Heart left ventricle (tissue), 16 donors: ENCODE measurements around the gene MALL. TPM values are rescaled to one million over a fixed set of nuclear protein-coding genes. Genes with fewer than 3 reads are reported as not detected.
A peak's percentile ranks its signal among the peaks of the same experiment; 100 is the strongest.
"Not testable (repeated sequence)": the region's sequence is repeated elsewhere in the genome, so short reads cannot be mapped to it uniquely, and the experiment has no call there.

ENCODE experiments used
- ATAC-seq, 4 donors: fragments of 200-7000 bp; cut with Tn5 transposase; one replicate each; pipeline ENCODE4 v1.9.1; 2020 to 2022; ENCODE audit warnings: moderate library complexity in 4 of 4, mild to moderate bottlenecking in 3 of 4, moderate number of reproducible peaks in 1 of 4
- DNase-seq, 5 donors: peaks; one replicate each; pipeline ENCODE4 v3.0.0-alpha.2; 2020
- H3K27ac ChIP-seq, 12 donors: fragments of 200-600 bp; sonication (generic) in 4 of 12; one replicate each; pipeline versions ENCODE4 v1.5.0 to v1.8.0; 2016 to 2022; ENCODE audit warnings: mild to moderate bottlenecking in 2 of 12
- H3K27me3 ChIP-seq, 9 donors: fragments of 200-600 bp; sonication (generic) in 2 of 9; one replicate each; pipeline versions ENCODE4 v1.5.1 to v1.8.0; 2016 to 2022; ENCODE audit warnings: mild to moderate bottlenecking in 3 of 9
- H3K36me3 ChIP-seq, 9 donors: fragments of 200-600 bp; sonication (generic) in 2 of 9; one replicate each; pipeline versions ENCODE4 v1.5.0 to v1.8.0; 2018 to 2022; ENCODE audit warnings: mild to moderate bottlenecking in 2 of 9
- H3K4me1 ChIP-seq, 12 donors: fragments of 200-600 bp; sonication (generic) in 4 of 12; one replicate each; pipeline versions ENCODE4 v1.5.0 to v1.8.0; 2016 to 2022; ENCODE audit warnings: mild to moderate bottlenecking in 3 of 12
- H3K4me3 ChIP-seq, 12 donors: fragments of 200-600 bp; sonication (generic) in 4 of 12; one replicate each; pipeline versions ENCODE4 v1.5.0 to v1.8.0; 2017 to 2022; ENCODE audit warnings: mild to moderate bottlenecking in 9 of 12, moderate library complexity in 4 of 12
- H3K9me3 ChIP-seq, 12 donors: fragments of 200-600 bp; sonication (generic) in 4 of 12; one replicate each; pipeline versions ENCODE4 v1.5.0 to v1.8.0; 2016 to 2022; ENCODE audit warnings: mild to moderate bottlenecking in 1 of 12
- POLR2A ChIP-seq, 2 donors: fragments of 450-650 bp; IDR thresholded peaks; one replicate each; pipeline ENCODE4 v1.6.1; 2017; ENCODE audit warnings: antibody characterized with exemption in 2 of 2, mild to moderate bottlenecking in 2 of 2, moderate library complexity in 2 of 2
- WGBS, 4 donors: extraction: QIAGEN DNeasy Blood & Tissue Kit in 2 of 4; methylation state at CpG; one replicate each; pipeline versions ENCODE4 v1.1.5 to v1.1.7; 2013 to 2018; 5-methylcytosine and 5-hydroxymethylcytosine counted together
- intact Hi-C, 10 donors: fragments of 100-400 bp; cut with DNase I; formaldehyde crosslinking; loops; one replicate each; pipeline versions ENCODE4 v1.11.1 to v1.14.2; 2022
- long read RNA-seq, 3 donors: library from polyadenylated mRNA; unstranded; transcript quantifications; one replicate each; pipeline ENCODE4 v2.0.0, GENCODE V29; 2020 to 2021
- polyA plus RNA-seq, 2 donors: library from polyadenylated mRNA; stranded (reverse); fragments of 200-250 nt; gene quantifications; one replicate each; pipeline ENCODE4 v1.2.3, GENCODE V29; 2013
- total RNA-seq, 9 donors: library from RNA; depleted of rRNA in 2 of 9; stranded (reverse); fragments of >200 nt in 2 of 9; fragmentation: NEBNext Ultra II Directional in 3 of 9; extraction: Animal tissue kit (Norgen Biotek cat#: 25700) in 3 of 9; gene quantifications; one replicate each; pipeline versions ENCODE4 v1.1.0 to v1.2.4, GENCODE V29; 2016 to 2023
- TF ChIP-seq, protein P1 (sequence below), 12 donors: fragments of 200-600 bp; sonication (generic) in 4 of 12; IDR thresholded peaks; one replicate each; pipeline versions ENCODE4 v1.5.0 to v1.8.0; 2018 to 2022; ENCODE audit warnings: antibody characterized with exemption in 12 of 12, mild to moderate bottlenecking in 5 of 12
- donor health status: ischemic (EF 13 %, LVEDD 7.1; RV severe dilation, severe dysfunction).
- donor health status: healthy with polysubstance abuse.
- donor health status: DM: no; HTN: yes; CAD: no.
- donor health status: DM: no; HTN: no; CAD: no.
- donor health status: ischemic (EF 25% LVEDD 6.9; RV normal size, moderate dysfunction).
- donor health status: ischemic (EF 25% LVEDD 5.7; RV mildly dilated, moderate dysfunction).
- donor health status: healthy.
- donor health status: DM: yes; HTN: yes; CAD: no.
- donor health status: ischemic (EF 35%, LVEDD 5.7; RV mildly dilated, moderate dysfunction).
- donor health status: nonischemic (EF 11% LVEDD 7.7; RV severe dilation, severe dysfunction).
- donor health status: DM: yes; HTN: yes; CAD: no.
- donor health status: PGD.
- donor health status: ischemic (EF 29% LVEDD 5.4; RV normal size, mild dysfunction).
- donor health status: nonischemic (EF 23%, LVEDD 6.1; RV moderate dilation, normal function).

The MALL gene
- total RNA-seq (10 to 100 TPM in 8 of 9 donors, 1 to 10 TPM in 1; 8.0 to 36.7 (median 16.5) TPM), polyA plus RNA-seq (10 to 100 TPM in 1 of 2 donors, 1 to 10 TPM in 1; 6.9 to 13.6 TPM)
- long read RNA-seq, donor 1, transcript MALL-201 (4 exons, 3,061 nt): major isoform, 11 of 16 reads
- long read RNA-seq, donor 1, partial matches to known transcripts: 0 of 16 reads
- long read RNA-seq, donor 1, other reads (novel, unspliced or antisense): 4 of 16 reads
- long read RNA-seq, donor 2, transcript MALL-201 (4 exons, 3,061 nt): major isoform, 164 of 189 reads
- long read RNA-seq, donor 2, partial matches to known transcripts: 8 of 189 reads
- long read RNA-seq, donor 2, other reads (novel, unspliced or antisense): 15 of 189 reads
- long read RNA-seq, donor 3, transcript MALL-201 (4 exons, 3,061 nt): major isoform, 7 of 8 reads
- long read RNA-seq, donor 3, partial matches to known transcripts: 1 of 8 reads
- long read RNA-seq, donor 3, other reads (novel, unspliced or antisense): 0 of 8 reads

DNA sequence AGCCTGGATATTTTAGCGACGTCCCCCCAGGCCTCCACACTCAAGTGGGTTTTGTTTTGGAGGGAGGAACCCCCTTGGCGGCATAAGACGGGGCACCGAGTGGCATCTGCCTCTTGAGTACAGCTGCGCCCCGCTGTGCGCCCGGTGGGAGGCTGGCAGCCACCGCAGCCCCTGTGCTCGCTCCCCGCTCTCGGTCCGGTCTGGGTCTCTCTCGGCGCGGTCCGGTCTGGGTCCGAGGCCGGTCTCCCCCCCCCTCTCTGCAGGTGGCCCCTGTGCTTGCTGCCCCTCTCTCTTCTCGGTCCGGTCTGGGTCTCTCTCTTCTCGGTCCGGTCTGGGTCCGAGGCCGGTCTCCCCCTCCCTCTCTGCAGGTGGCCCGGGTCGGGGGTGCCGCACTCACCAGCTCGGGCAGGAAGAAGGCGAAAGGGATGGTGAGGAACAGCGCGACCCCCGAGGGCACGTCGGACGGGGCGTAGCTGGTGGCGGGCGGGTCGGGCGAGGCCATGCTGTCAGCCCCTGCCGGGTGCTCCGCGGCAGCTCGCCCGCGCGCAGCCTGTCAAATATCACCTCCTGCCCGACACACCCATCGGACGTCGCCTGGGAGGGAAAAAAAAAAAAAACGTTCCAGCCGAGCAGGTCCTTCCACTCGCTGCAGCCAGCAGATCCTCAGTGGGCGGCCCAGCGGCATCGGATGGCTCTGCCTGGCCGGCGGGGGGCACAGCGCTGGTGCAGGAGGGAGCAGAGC is at the start of gene MALL:
TSS of gene MALL (minus strand) at position 532 of the 742 bp plus-strand sequence. CDS start at position 502, 30 bp downstream.
- peaks cover 0 to 27% (median 17%) of the 10 kb centered on the region in 9 donors for H3K27me3 ChIP-seq
- TF ChIP-seq, protein P1, sequence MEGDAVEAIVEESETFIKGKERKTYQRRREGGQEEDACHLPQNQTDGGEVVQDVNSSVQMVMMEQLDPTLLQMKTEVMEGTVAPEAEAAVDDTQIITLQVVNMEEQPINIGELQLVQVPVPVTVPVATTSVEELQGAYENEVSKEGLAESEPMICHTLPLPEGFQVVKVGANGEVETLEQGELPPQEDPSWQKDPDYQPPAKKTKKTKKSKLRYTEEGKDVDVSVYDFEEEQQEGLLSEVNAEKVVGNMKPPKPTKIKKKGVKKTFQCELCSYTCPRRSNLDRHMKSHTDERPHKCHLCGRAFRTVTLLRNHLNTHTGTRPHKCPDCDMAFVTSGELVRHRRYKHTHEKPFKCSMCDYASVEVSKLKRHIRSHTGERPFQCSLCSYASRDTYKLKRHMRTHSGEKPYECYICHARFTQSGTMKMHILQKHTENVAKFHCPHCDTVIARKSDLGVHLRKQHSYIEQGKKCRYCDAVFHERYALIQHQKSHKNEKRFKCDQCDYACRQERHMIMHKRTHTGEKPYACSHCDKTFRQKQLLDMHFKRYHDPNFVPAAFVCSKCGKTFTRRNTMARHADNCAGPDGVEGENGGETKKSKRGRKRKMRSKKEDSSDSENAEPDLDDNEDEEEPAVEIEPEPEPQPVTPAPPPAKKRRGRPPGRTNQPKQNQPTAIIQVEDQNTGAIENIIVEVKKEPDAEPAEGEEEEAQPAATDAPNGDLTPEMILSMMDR (IDR thresholded peaks at IDR 0.05): no peak
- peak in 1 of 2 donors; percentile 51 for TF ChIP-seq POLR2A (IDR thresholded peaks at IDR 0.05)
- DNase-seq (peak in 2 of 5 donors; percentile 59 to 65), ATAC-seq (peak; percentile 43 to 78 (median 72))
- H3K9me3 ChIP-seq: peaks cover 0 to 4% (median 0%) of the 10 kb centered on the region in 12 donors
- WGBS, 4 donors: 6 to 16% (median 8%) methylated on average over 61 to 62 of the region's 62 CpGs
- H3K4me3 ChIP-seq: peak within 1 kb of the TSS; percentile 20 to 69 (median 56)
- no peaks in the 10 kb centered on the region for H3K36me3 ChIP-seq
- peak within 1 kb of the TSS; percentile 37 to 88 (median 84) for H3K27ac ChIP-seq
- intact Hi-C loops: loop anchor here in 5 of 10 donors (1.0 to 5.0 kb wide), 3 partner anchors 9 to 42 kb away; no protein-coding TSS in a partner anchor
- peaks cover 0 to 46% (median 22%) of the 10 kb centered on the region in 12 donors for H3K4me1 ChIP-seq

DNA sequence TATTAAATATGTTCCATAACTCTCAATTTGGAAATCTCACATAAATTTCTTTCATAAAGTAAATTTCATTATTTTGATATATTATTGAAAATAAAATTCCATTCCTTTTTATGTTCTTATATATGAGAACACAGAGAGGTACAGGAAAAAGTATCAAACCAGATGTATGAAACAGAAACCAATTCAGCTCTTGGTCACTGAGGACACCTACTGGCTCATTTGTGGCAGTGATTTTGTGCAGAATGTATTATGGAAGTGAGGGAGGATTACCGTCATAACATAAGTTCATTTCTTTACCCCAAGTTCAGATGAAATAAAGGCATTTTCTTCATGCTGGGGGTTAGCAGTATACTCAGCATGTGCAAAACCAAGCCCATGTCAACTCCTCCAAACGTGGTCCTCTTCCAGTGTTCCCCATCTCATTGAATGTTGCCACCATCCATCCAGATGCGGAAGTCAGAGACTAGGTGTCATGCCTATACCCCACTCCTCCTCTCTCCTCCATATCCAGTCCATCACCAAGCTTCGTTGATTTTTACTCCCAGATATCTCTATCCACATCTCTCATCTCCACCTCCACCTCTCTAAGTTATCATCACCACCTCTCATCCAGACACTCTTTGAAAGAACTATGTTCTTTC is 41.7 kb upstream of the MALL start:
- Histone ChIP-seq H3K9me3 (peaks cover 0 to 14% (median 0%) of the 10 kb centered on the region in 12 donors), H3K4me1 (peaks cover 0 to 11% (median 0%) of the 10 kb centered on the region in 12 donors), H3K27ac (peak overlapping the region in 4 of 12 donors; percentile 36 to 66 (median 52)), H3K4me3 (no peak overlapping the region), H3K27me3 (no peaks in the 10 kb centered on the region), H3K36me3 (peaks cover 0 to 16% (median 2%) of the 10 kb centered on the region in 9 donors)
- DNase-seq (peak in 2 of 5 donors; percentile 14 to 21), ATAC-seq (peak; percentile 58 to 88 (median 78))
- TF ChIP-seq, protein P1 (IDR thresholded peaks at IDR 0.05): peak; percentile 68 to 88 (median 82)
- TF ChIP-seq POLR2A (IDR thresholded peaks at IDR 0.05): no peak
- 27 to 35% (median 31%) methylated on average over 4 of the region's 4 CpGs for WGBS, 4 donors
- intact Hi-C loops: loop anchor here in 5 of 10 donors (2.0 to 5.0 kb wide), 3 partner anchors 40 to 42 kb away; partner anchors contain the start of gene MALL (in 4 of the 5)

DNA sequence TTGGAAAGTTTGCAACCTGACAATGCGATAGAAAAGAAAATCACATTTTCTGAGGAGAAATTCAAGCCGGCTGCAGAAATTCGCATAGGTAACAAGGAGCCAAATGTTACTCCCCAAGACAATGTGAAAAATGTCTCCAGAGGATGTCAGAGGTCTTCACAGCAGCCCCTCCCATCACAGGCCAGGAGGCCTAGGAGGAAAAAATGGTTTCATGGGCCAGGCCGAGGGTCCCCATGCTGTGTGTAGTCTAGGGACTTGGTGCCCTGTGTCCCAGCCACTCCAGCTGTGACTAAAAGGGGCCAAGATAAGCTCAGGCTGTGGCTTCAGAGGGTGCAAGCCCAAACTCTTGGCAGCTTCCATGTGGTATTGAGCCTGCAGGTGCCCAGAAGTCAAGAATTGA is 39.2 kb upstream of the MALL start:
- not testable (repeated sequence) for H3K27me3 ChIP-seq, ATAC-seq, H3K27ac ChIP-seq, DNase-seq, H3K4me3 ChIP-seq
- H3K4me1 ChIP-seq: peaks cover 0 to 13% (median 0%) of the 10 kb centered on the region in 12 donors
- H3K36me3 ChIP-seq: peaks cover 0 to 16% (median under 1%) of the 10 kb centered on the region in 9 donors
- peaks cover 0 to 14% (median 0%) of the 10 kb centered on the region in 12 donors for H3K9me3 ChIP-seq
- intact Hi-C loops: loop anchor here in 2 of 10 donors (5.0 kb wide), 1 partner anchor 38 kb away; the partner anchor contains the start of gene MALL (in 2 of the 2)
- WGBS, 4 donors: 95 to 97% (median 96%) methylated on average over 4 of the region's 4 CpGs

DNA sequence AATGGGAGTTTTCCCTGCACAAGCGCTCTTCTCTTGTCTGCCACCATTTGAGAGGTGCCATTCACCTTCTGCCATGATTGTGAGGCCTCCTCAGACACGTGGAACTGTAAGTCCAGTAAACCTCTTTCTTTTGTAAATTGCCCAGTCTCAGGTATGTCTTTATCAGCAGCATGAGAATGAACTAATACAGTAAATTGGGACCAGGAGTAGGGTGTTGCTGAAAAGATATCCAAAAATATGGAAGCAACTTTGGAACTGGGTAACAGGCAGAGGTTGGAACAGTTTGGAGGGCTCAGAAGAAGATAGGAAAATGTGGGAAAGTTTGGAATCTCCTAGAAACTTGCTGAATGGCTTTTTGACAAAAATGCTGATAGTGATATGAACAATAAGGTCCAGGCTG is 38.6 kb upstream of the MALL start:
- H3K27ac ChIP-seq, DNase-seq, ATAC-seq, H3K4me3 ChIP-seq, H3K27me3 ChIP-seq, intact Hi-C loops: not testable (repeated sequence)
- Histone ChIP-seq H3K9me3 (peaks cover 0 to 14% (median 0%) of the 10 kb centered on the region in 12 donors), H3K4me1 (peaks cover 0 to 17% (median 0%) of the 10 kb centered on the region in 12 donors), H3K36me3 (peaks cover 0 to 12% (median 0%) of the 10 kb centered on the region in 9 donors)
- WGBS, 4 donors: 91 to 95% (median 93%) methylated on average over 2 of the region's 2 CpGs
